Measurements from ENCODE around the gene KCNJ5.

- TF ChIP-seq CTCF (IDR thresholded peaks at IDR 0.05; ENCODE audit: low read length): no peak
- no peak for TF ChIP-seq EZH2 (IDR thresholded peaks at IDR 0.05; ENCODE audit: borderline replicate concordance, low read length)
These were observed 15.3 kb downstream of the KCNJ5 start for GRCh38 chr11:128906185-128907050.
